Tibial nerve (tissue), 4 donors: ENCODE data around the gene MAB21L4. TPM values are rescaled to one million over a fixed set of nuclear protein-coding genes. Genes with fewer than 3 reads are reported as not detected.

Experiments used
- DNase-seq, 2 donors: peaks; one replicate each; pipeline ENCODE4 v3.0.0-alpha.2; 2019; ENCODE audit warnings: low spot score in 2 of 2
- H3K27ac ChIP-seq, 4 donors: fragments of 200-600 bp; sonication (generic) in 3 of 4; one replicate each; pipeline ENCODE4 v1.5.1; 2017 to 2019; ENCODE audit warnings: mild to moderate bottlenecking in 1 of 4
- H3K27me3 ChIP-seq, 2 donors: fragments of 200-600 bp; sonication (generic) in 1 of 2; one replicate each; pipeline versions ENCODE4 v1.5.1 to v1.6.0; 2017 to 2019
- H3K36me3 ChIP-seq, 3 donors: fragments of 200-600 bp; sonication (generic); one replicate each; pipeline ENCODE4 v1.5.1; 2018 to 2019
- H3K4me1 ChIP-seq, 4 donors: fragments of 200-600 bp; sonication (generic) in 3 of 4; one replicate each; pipeline ENCODE4 v1.5.1; 2017 to 2019
- H3K4me3 ChIP-seq, 4 donors: fragments of 200-600 bp; sonication (generic) in 3 of 4; one replicate each; pipeline ENCODE4 v1.5.1; 2017 to 2019; ENCODE audit warnings: mild to moderate bottlenecking in 1 of 4, moderate library complexity in 1 of 4
- H3K9me3 ChIP-seq, 4 donors: fragments of 200-600 bp; sonication (generic) in 3 of 4; one replicate each; pipeline ENCODE4 v1.5.1; 2017 to 2019
- EP300 ChIP-seq, 2 donors: sonication (generic); formaldehyde crosslinking; IDR thresholded peaks; one replicate each; pipeline ENCODE4 v1.6.1; 2017; ENCODE audit warnings: antibody characterized with exemption in 2 of 2, mild to moderate bottlenecking in 1 of 2
- POLR2A ChIP-seq, 2 donors: fragments of 450-650 bp; IDR thresholded peaks; one replicate each; pipeline ENCODE4 v1.6.1; 2017; ENCODE audit warnings: antibody characterized with exemption in 2 of 2, mild to moderate bottlenecking in 2 of 2, moderate library complexity in 2 of 2
- WGBS, 2 donors: methylation state at CpG; one replicate each; pipeline ENCODE4 v1.1.5; 2018; 5-methylcytosine and 5-hydroxymethylcytosine counted together
- total RNA-seq, 4 donors: library from RNA; depleted of rRNA; stranded (reverse); fragments of >200 nt; gene quantifications; one replicate each; pipeline ENCODE4 v1.1.0, GENCODE V29; 2016
- TF ChIP-seq, protein P1 (sequence below), 5 experiments: fragments of 200-600 bp in 3 of 5; fragments of 450-650 bp in 2 of 5; sonication (generic) in 3 of 5; IDR thresholded peaks; one replicate each; pipeline ENCODE4 v1.5.1; 2016 to 2019; ENCODE audit warnings: antibody characterized with exemption in 5 of 5, mild to moderate bottlenecking in 3 of 5, moderate library complexity in 2 of 5

The MAB21L4 gene
- total RNA-seq = not detected

GRCh38 chr2:240895656-240896388 is at the start of gene MAB21L4:
TSS of gene MAB21L4 (minus strand) at chr2:240896156. CDS start at chr2:240895997, 159 bp downstream.
- TF ChIP-seq EP300 (IDR thresholded peaks at IDR 0.05) = no peak
- TF ChIP-seq, protein P1, sequence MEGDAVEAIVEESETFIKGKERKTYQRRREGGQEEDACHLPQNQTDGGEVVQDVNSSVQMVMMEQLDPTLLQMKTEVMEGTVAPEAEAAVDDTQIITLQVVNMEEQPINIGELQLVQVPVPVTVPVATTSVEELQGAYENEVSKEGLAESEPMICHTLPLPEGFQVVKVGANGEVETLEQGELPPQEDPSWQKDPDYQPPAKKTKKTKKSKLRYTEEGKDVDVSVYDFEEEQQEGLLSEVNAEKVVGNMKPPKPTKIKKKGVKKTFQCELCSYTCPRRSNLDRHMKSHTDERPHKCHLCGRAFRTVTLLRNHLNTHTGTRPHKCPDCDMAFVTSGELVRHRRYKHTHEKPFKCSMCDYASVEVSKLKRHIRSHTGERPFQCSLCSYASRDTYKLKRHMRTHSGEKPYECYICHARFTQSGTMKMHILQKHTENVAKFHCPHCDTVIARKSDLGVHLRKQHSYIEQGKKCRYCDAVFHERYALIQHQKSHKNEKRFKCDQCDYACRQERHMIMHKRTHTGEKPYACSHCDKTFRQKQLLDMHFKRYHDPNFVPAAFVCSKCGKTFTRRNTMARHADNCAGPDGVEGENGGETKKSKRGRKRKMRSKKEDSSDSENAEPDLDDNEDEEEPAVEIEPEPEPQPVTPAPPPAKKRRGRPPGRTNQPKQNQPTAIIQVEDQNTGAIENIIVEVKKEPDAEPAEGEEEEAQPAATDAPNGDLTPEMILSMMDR (IDR thresholded peaks at IDR 0.05) = no peak
- TF ChIP-seq POLR2A (IDR thresholded peaks at IDR 0.05) = no peak
- WGBS, 2 donors = 76 to 78% methylated on average over 9 to 15 of the region's 24 CpGs

GRCh38 chr2:240936106-240936505 is 40.1 kb upstream of the MAB21L4 start:
- DNase-seq = peak in 1 of 2 donors; percentile 6
- no peak overlapping the region for H3K27ac ChIP-seq
- H3K27me3 ChIP-seq = no peaks in the 10 kb centered on the region
- H3K9me3 ChIP-seq = peaks cover 0 to 31% (median 4%) of the 10 kb centered on the region in 4 donors
- no peaks in the 10 kb centered on the region for H3K36me3 ChIP-seq
- WGBS, 2 donors = 90% methylated on average over 9 of the region's 9 CpGs
- H3K4me1 ChIP-seq = no peaks in the 10 kb centered on the region
- no peak overlapping the region for H3K4me3 ChIP-seq
- no peak for TF ChIP-seq EP300 (IDR thresholded peaks at IDR 0.05)

More at GRCh38 chr2:240895656-240896388, at the start of gene MAB21L4:
- no peaks in the 10 kb centered on the region for H3K36me3 ChIP-seq
- peaks cover 0 to under 1% (median 0%) of the 10 kb centered on the region in 4 donors for H3K9me3 ChIP-seq
- H3K4me1 ChIP-seq = peaks cover 0 to 10% (median 0%) of the 10 kb centered on the region in 4 donors
- no peak within 1 kb of the TSS for H3K27ac ChIP-seq
- no peak within 1 kb of the TSS for H3K4me3 ChIP-seq
- H3K27me3 ChIP-seq = no peaks in the 10 kb centered on the region
- DNase-seq = no peak

GRCh38 chr2:240935103-240935876 is 39.3 kb upstream of the MAB21L4 start:
- WGBS, 2 donors = 89 to 91% methylated on average over 20 to 24 of the region's 25 CpGs
- TF ChIP-seq POLR2A (IDR thresholded peaks at IDR 0.05) = no peak
- TF ChIP-seq, protein P1 (IDR thresholded peaks at IDR 0.05) = no peak
- no peak for TF ChIP-seq EP300 (IDR thresholded peaks at IDR 0.05)
- Histone ChIP-seq H3K4me1 (no peaks in the 10 kb centered on the region), H3K9me3 (peaks cover 0 to 31% (median 4%) of the 10 kb centered on the region in 4 donors), H3K4me3 (no peak overlapping the region), H3K27me3 (no peaks in the 10 kb centered on the region), H3K27ac (no peak overlapping the region), H3K36me3 (no peaks in the 10 kb centered on the region)
- DNase-seq = peak in 1 of 2 donors; percentile 6

DNA sequence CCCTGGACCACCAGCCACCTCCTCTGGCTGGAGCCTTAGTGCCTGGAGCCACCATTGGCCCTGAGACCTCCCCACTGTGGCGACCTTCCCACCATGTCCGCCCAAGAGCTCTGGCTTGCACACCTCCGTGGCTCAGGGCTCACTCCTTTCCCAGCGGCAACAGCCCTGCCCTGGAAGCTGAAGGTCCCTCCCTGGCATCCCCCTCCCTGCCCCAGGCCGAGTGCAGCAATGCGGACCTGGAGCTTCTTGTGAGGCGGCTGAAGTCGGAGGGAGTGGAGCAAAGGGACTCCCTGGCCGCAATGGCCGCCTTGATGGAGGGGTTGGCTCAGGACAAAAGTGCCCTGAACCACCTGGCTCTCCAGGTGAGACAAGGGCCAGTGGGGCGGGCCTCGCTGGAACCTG is 38.7 kb upstream of the MAB21L4 start:
- TF ChIP-seq, protein P1 (IDR thresholded peaks at IDR 0.05) = no peak
- no peak for TF ChIP-seq EP300 (IDR thresholded peaks at IDR 0.05)
- TF ChIP-seq POLR2A (IDR thresholded peaks at IDR 0.05) = no peak
- Histone ChIP-seq H3K27me3 (no peaks in the 10 kb centered on the region), H3K4me1 (no peaks in the 10 kb centered on the region), H3K9me3 (peaks cover 0 to 31% (median 4%) of the 10 kb centered on the region in 4 donors), H3K36me3 (no peaks in the 10 kb centered on the region), H3K4me3 (no peak overlapping the region), H3K27ac (no peak overlapping the region)
- WGBS, 2 donors = 89 to 92% methylated on average over 3 to 12 of the region's 12 CpGs
- DNase-seq = peak; percentile 3 to 10

DNA sequence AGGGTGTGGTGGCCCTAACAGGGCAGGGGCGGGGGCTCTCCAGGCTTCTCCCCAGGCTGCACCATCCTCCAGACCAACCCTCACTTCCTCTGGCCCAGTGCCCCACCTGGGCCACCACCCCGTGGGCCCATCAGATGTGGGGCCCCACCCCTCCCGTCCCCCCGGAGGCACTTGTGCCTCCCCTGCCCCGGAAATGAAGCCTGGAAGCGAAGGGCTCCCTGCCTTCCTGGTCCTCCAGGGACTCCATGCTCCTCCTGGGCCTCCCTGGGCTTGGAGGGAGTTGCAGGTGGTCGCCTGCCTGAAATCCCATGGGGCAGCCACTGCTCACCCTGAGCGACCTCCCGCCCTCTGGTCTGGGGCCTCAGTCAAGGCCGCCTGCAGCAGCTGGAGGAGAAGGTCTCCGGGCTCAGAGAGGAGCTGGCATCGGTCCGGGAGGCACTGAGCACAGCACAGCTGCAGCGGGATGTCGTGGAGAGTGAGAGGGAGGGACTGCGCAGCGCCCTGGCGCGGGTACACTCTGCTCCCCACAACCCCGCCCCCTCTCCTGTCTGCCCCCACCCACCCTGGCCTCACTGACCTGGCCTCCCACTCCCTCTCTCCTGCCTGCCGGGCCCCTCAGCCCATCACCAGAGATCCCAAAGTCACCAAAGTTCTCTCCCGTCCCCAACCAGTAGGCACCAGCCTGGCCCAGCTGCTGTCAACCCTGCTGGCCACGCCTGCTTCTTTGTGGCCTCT is 38.2 kb upstream of the MAB21L4 start:
- TF ChIP-seq, protein P1 (IDR thresholded peaks at IDR 0.05) = no peak
- TF ChIP-seq POLR2A (IDR thresholded peaks at IDR 0.05) (no peak), EP300 (IDR thresholded peaks at IDR 0.05) (no peak)
- Histone ChIP-seq H3K27ac (no peak overlapping the region), H3K36me3 (no peaks in the 10 kb centered on the region), H3K4me1 (no peaks in the 10 kb centered on the region), H3K9me3 (peaks cover 0 to 31% (median 4%) of the 10 kb centered on the region in 4 donors), H3K27me3 (no peaks in the 10 kb centered on the region), H3K4me3 (no peak overlapping the region)
- peak in 1 of 2 donors; percentile 26 for DNase-seq
- WGBS, 2 donors = 68 to 77% methylated on average over 20 to 22 of the region's 23 CpGs
